Neural cell (in vitro differentiated cells): ENCODE data around the gene MDM1. TPM values are rescaled to one million over a fixed set of nuclear protein-coding genes. Genes with fewer than 3 reads are reported as not detected.

Experiments
- H2AFZ ChIP-seq: fragments of 200-600, 300-800 bp; sonication (generic), shearing (Covaris generic); 2 replicates; pipeline ENCODE4 v1.6.0; 2014; ENCODE audit warnings: low read depth, mild to moderate bottlenecking, antibody characterized with exemption, low read length, moderate library complexity
- H3F3A ChIP-seq: fragments of 200-600 bp; shearing (Covaris generic); 2 replicates; pipeline ENCODE4 v1.6.1; 2016; ENCODE audit warnings: mild to moderate bottlenecking, moderate library complexity, mixed read lengths, antibody characterized with exemption, low read length; ENCODE audit not compliant: insufficient read depth, poor library complexity, severe bottlenecking
- H3K27ac ChIP-seq: fragments of 200-600, 300-800 bp; sonication (generic), shearing (Covaris generic); 2 replicates; pipeline ENCODE4 v1.5.1; 2014; ENCODE audit warnings: mild to moderate bottlenecking, low read length, moderate library complexity
- H3K27me3 ChIP-seq: fragments of 300-800, 200-600 bp; sonication (generic), shearing (Covaris generic); 2 replicates; pipeline ENCODE4 v1.6.0; 2014; ENCODE audit warnings: mild to moderate bottlenecking, low read depth, low read length, moderate library complexity; ENCODE audit not compliant: insufficient read depth
- H3K36me3 ChIP-seq: fragments of 300-800, 200-600 bp; sonication (generic), shearing (Covaris generic); 2 replicates; pipeline ENCODE4 v1.5.1; 2014; ENCODE audit warnings: mild to moderate bottlenecking, antibody characterized with exemption, low read length, moderate library complexity; ENCODE audit not compliant: insufficient read depth
- H3K4me2 ChIP-seq: fragments of 300-800, 200-600 bp; sonication (generic), shearing (Covaris generic); 2 replicates; pipeline ENCODE4 v1.6.0; 2014; ENCODE audit warnings: mild to moderate bottlenecking, low read length
- H3K4me3 ChIP-seq: fragments of 300-800, 200-600 bp; sonication (generic), shearing (Covaris generic); 2 replicates; pipeline ENCODE4 v1.5.1; 2014; ENCODE audit warnings: mild to moderate bottlenecking, low read length, moderate library complexity
- H3K79me2 ChIP-seq: fragments of 200-600 bp; shearing (Covaris generic); replicated peaks from 2 replicates; pipeline ENCODE4 v1.6.0; 2014; ENCODE audit warnings: mild to moderate bottlenecking, low read length, moderate library complexity; ENCODE audit not compliant: insufficient read depth
- H3K9ac ChIP-seq: fragments of 300-800, 200-600 bp; sonication (generic), shearing (Covaris generic); 2 replicates; pipeline ENCODE4 v1.6.1; 2016; ENCODE audit warnings: mild to moderate bottlenecking, low read length, mixed read lengths
- H3K9me2 ChIP-seq: fragments of 200-600 bp; shearing (Covaris generic); 2 replicates; pipeline ENCODE4 v1.6.1; 2016; ENCODE audit warnings: mild to moderate bottlenecking, low read length, mixed read lengths; ENCODE audit not compliant: insufficient read depth
- H3K9me3 ChIP-seq: fragments of 200-600, 300-800 bp; sonication (generic), shearing (Covaris generic); 2 replicates; pipeline ENCODE4 v1.6.1; 2016; ENCODE audit warnings: mild to moderate bottlenecking, mixed run types, low read length, moderate library complexity, mixed read lengths
- H4K20me1 ChIP-seq: fragments of 200-600 bp; shearing (Covaris generic); 2 replicates; pipeline ENCODE4 v1.6.1; 2016; ENCODE audit warnings: mild to moderate bottlenecking, mixed run types; ENCODE audit not compliant: insufficient read depth
- CTCF ChIP-seq: fragments of 450-650 bp; IDR thresholded peaks from 2 replicates; pipeline ENCODE4 v1.5.1; 2014; ENCODE audit warnings: antibody characterized with exemption, mild to moderate bottlenecking, moderate library complexity; ENCODE audit not compliant: poor library complexity, severe bottlenecking
- EP300 ChIP-seq: fragments of 450-650 bp; conservative IDR thresholded peaks from 2 replicates; pipeline ENCODE4 v1.6.1; 2014; ENCODE audit warnings: antibody characterized with exemption, mild to moderate bottlenecking, moderate library complexity; ENCODE audit not compliant: poor library complexity, severe bottlenecking
- EZH2 ChIP-seq: fragments of 200-600, 300-800 bp; shearing (Covaris generic), sonication (generic); IDR thresholded peaks from 2 replicates; pipeline ENCODE4 v1.6.1; 2014; ENCODE audit warnings: antibody characterized with exemption, low read length, borderline replicate concordance, mild to moderate bottlenecking; ENCODE audit not compliant: insufficient read depth, poor library complexity, severe bottlenecking
- MXI1 ChIP-seq: fragments of 450-650 bp; conservative IDR thresholded peaks from 2 replicates; pipeline ENCODE4 v1.6.1; 2014; ENCODE audit warnings: antibody characterized with exemption, mild to moderate bottlenecking; ENCODE audit not compliant: poor library complexity, severe bottlenecking
- POLR2AphosphoS5 ChIP-seq: IDR thresholded peaks from 2 replicates; pipeline ENCODE4 v1.6.1; 2012
- RAD21 ChIP-seq: fragments of 450-650 bp; conservative IDR thresholded peaks from 2 replicates; pipeline ENCODE4 v1.6.1; 2014; ENCODE audit warnings: antibody characterized with exemption, mild to moderate bottlenecking, moderate library complexity
- REST ChIP-seq: IDR thresholded peaks from 2 replicates; pipeline ENCODE4 v1.6.1; 2012; ENCODE audit warnings: borderline replicate concordance
- SMC3 ChIP-seq: fragments of 450-650 bp; conservative IDR thresholded peaks from 2 replicates; pipeline ENCODE4 v1.6.1; 2014; ENCODE audit warnings: antibody characterized with exemption, mild to moderate bottlenecking, moderate library complexity; ENCODE audit not compliant: poor library complexity
- TAF1 ChIP-seq: IDR thresholded peaks from 2 replicates; pipeline ENCODE4 v1.6.1; 2012; ENCODE audit warnings: low read depth
- polyA plus RNA-seq: library from polyadenylated mRNA; depleted of rRNA; stranded (reverse); fragments of >200 nt; gene quantifications from 2 replicates; pipeline ENCODE4 v1.2.3, GENCODE V29; 2014

MDM1 gene
- polyA plus RNA-seq, 1 donor from 2014 or later = 35.5 TPM

- no peak overlapping the region for H3K4me2 ChIP-seq
- no peak overlapping the region for H3K27ac ChIP-seq
These were observed 27.5 kb upstream of the MDM1 start for GRCh38 chr12:68359674-68360073.

GRCh38 chr12:68358532-68359485 lies 26.6 kb upstream of the MDM1 start:
- Histone ChIP-seq H4K20me1 (no peaks in the 10 kb centered on the region), H3K9me2 (no peaks in the 10 kb centered on the region), H3K27me3 (no peaks in the 10 kb centered on the region), H3K4me3 (no peak overlapping the region), H3K36me3 (no peaks in the 10 kb centered on the region), H3K9me3 (no peaks in the 10 kb centered on the region), H2AFZ (no peak overlapping the region), H3K79me2 (no peaks in the 10 kb centered on the region), H3K9ac (no peak overlapping the region), H3K27ac (no peak overlapping the region), H3K4me2 (no peak overlapping the region), H3F3A (peaks cover 3% of the 10 kb centered on the region)
- no peak for TF ChIP-seq TAF1
- TF ChIP-seq POLR2AphosphoS5 = no peak
- peak; percentile 62 for TF ChIP-seq CTCF
- TF ChIP-seq SMC3 = peak; percentile 52
- no peak for TF ChIP-seq MXI1
- TF ChIP-seq RAD21 = peak; percentile 53

More at GRCh38 chr12:68359674-68360073, 27.5 kb upstream of the MDM1 start:
- Histone ChIP-seq H2AFZ (no peak overlapping the region), H3K36me3 (no peaks in the 10 kb centered on the region), H3K4me3 (no peak overlapping the region), H3K27me3 (no peaks in the 10 kb centered on the region), H3K9me2 (no peaks in the 10 kb centered on the region), H3K9ac (no peak overlapping the region), H4K20me1 (no peaks in the 10 kb centered on the region), H3K79me2 (no peaks in the 10 kb centered on the region), H3F3A (peaks cover 3% of the 10 kb centered on the region), H3K9me3 (no peaks in the 10 kb centered on the region)
- TF ChIP-seq EP300 (no peak), RAD21 (no peak)

GRCh38 chr12:68356986-68357385 lies 24.8 kb upstream of the MDM1 start:
- TF ChIP-seq POLR2AphosphoS5 (no peak), MXI1 (no peak), EP300 (no peak), CTCF (no peak), RAD21 (no peak), REST (no peak), EZH2 (no peak), TAF1 (no peak), SMC3 (no peak)
- Histone ChIP-seq H3K4me2 (peak overlapping the region; percentile 17), H3K9me2 (no peaks in the 10 kb centered on the region), H3K27ac (peak overlapping the region; percentile 89), H3K36me3 (no peaks in the 10 kb centered on the region), H3K27me3 (no peaks in the 10 kb centered on the region), H3K9ac (peak overlapping the region; percentile 50), H3K9me3 (no peaks in the 10 kb centered on the region), H3K79me2 (no peaks in the 10 kb centered on the region), H3F3A (peaks cover 3% of the 10 kb centered on the region), H4K20me1 (no peaks in the 10 kb centered on the region), H3K4me3 (peak overlapping the region; percentile 53), H2AFZ (no peak overlapping the region)
